HepG2 (cell line): Measurements from ENCODE around the gene SRRM3. TPM values are rescaled to one million over a fixed set of nuclear protein-coding genes. Genes with fewer than 3 reads are reported as not detected.

Experiments used
- ATF7 ChIP-seq, 2 experiments: fragments of 450-650 bp in 1 of 2; sonication (generic) in 1 of 2; formaldehyde crosslinking in 1 of 2; IDR thresholded peaks; 2 replicates each; pipeline versions ENCODE4 v1.4.0 to v1.6.1; 2016 to 2020; ENCODE audit warnings: antibody characterized with exemption in 1 of 2, mild to moderate bottlenecking in 1 of 2, missing genetic modification reagents in 1 of 2
- CREB3 ChIP-seq: sonication (generic); formaldehyde crosslinking; IDR thresholded peaks from 2 replicates; pipeline ENCODE4 v1.5.0; 2020; ENCODE audit warnings: missing genetic modification reagents
- MAX ChIP-seq: IDR thresholded peaks from 2 replicates; pipeline ENCODE4 v1.6.1; 2012; ENCODE audit warnings: inconsistent platforms
- NFE2 ChIP-seq: sonication (generic); formaldehyde crosslinking; IDR thresholded peaks from 2 replicates; pipeline ENCODE4 v1.4.0; 2020; ENCODE audit warnings: missing genetic modification reagents
- PATZ1 ChIP-seq: sonication (generic); formaldehyde crosslinking; IDR thresholded peaks from 2 replicates; pipeline ENCODE4 v1.4.0; 2020; ENCODE audit warnings: missing genetic modification reagents
- PHF20 ChIP-seq: sonication (generic); formaldehyde crosslinking; IDR thresholded peaks from 2 replicates; pipeline ENCODE4 v1.5.0; 2020; ENCODE audit warnings: mild to moderate bottlenecking, missing genetic modification reagents
- SRF ChIP-seq: IDR thresholded peaks from 2 replicates; pipeline ENCODE4 v1.6.1; 2011; ENCODE audit warnings: mild to moderate bottlenecking, low read depth, low read length, moderate library complexity
- TFDP1 ChIP-seq: IDR thresholded peaks from 2 replicates; pipeline ENCODE4 v1.6.1; 2016; ENCODE audit warnings: missing compliant biosample characterization, missing genetic modification reagents, borderline replicate concordance
- U2AF2 ChIP-seq: fragments of 200-400 bp; formaldehyde crosslinking; IDR thresholded peaks from 2 replicates; pipeline ENCODE4 v1.6.1; 2017; ENCODE audit warnings: low read depth, mild to moderate bottlenecking, low read length
- ZBTB33 ChIP-seq: sonication (generic); formaldehyde crosslinking; IDR thresholded peaks from 2 replicates; pipeline ENCODE4 v1.4.0; 2020; ENCODE audit warnings: missing genetic modification reagents
- ZNF18 ChIP-seq: sonication (generic); formaldehyde crosslinking; IDR thresholded peaks from 2 replicates; pipeline ENCODE4 v1.8.0; 2022; ENCODE audit warnings: mild to moderate bottlenecking, missing genetic modification reagents; ENCODE audit not compliant: insufficient replicate concordance
- ZNF263 ChIP-seq: sonication (generic); formaldehyde crosslinking; IDR thresholded peaks from 2 replicates; pipeline ENCODE4 v1.4.0; 2020; ENCODE audit warnings: missing genetic modification reagents
- ZNF329 ChIP-seq: sonication (generic); formaldehyde crosslinking; IDR thresholded peaks from 2 replicates; pipeline ENCODE4 v1.9.0; 2021; ENCODE audit warnings: low read depth, mild to moderate bottlenecking, missing genetic modification reagents
- ZNF337 ChIP-seq: sonication (generic); formaldehyde crosslinking; IDR thresholded peaks from 2 replicates; pipeline ENCODE4 v1.5.1; 2020; ENCODE audit warnings: missing genetic modification reagents, low read depth, mild to moderate bottlenecking, borderline replicate concordance
- ZNF414 ChIP-seq: sonication (generic); formaldehyde crosslinking; IDR thresholded peaks from 2 replicates; pipeline ENCODE4 v1.5.0; 2020; ENCODE audit warnings: missing genetic modification reagents
- ZNF747 ChIP-seq: sonication (generic); formaldehyde crosslinking; IDR thresholded peaks from 2 replicates; pipeline ENCODE4 v1.8.1; 2023; ENCODE audit warnings: missing genetic modification reagents, mild to moderate bottlenecking, borderline replicate concordance
- ZNF749 ChIP-seq: sonication (generic); formaldehyde crosslinking; IDR thresholded peaks from 2 replicates; pipeline ENCODE4 v1.8.0; 2022; ENCODE audit warnings: mild to moderate bottlenecking, missing genetic modification reagents, moderate library complexity, borderline replicate concordance
- polyA plus RNA-seq, 8 experiments: library from polyadenylated mRNA; depleted of rRNA in 3 of 8; stranded (reverse) in 7 of 8; unstranded in 1 of 8; fragments of >200 nt; fragmentation: Illumina TruSeq in 4 of 8; extraction: Trizol in 4 of 8; gene quantifications; 2 replicates each; pipeline versions ENCODE4 v1.2.1 to v1.2.3, GENCODE V29; 2011 to 2016; ENCODE audit warnings: low read depth in 4 of 8, missing spikeins in 1 of 8, mixed read lengths in 1 of 8; ENCODE audit not compliant: insufficient read depth in 1 of 8
- total RNA-seq, 5 experiments: library from RNA; depleted of rRNA; stranded (reverse); fragments of >200 nt; fragmentation: Illumina TruSeq; extraction: Trizol; gene quantifications; 2 replicates each; pipeline ENCODE4 v1.2.3, GENCODE V29; 2016; ENCODE audit warnings: low read depth in 1 of 5

The SRRM3 gene
- total and polyA plus RNA-seq, 2 of the 13 experiments (the other 11 are each of a cell fraction or from before 2014, with no cell fraction given) = 0.13 to 0.54 TPM

- TF ChIP-seq TFDP1 (CRISPR knock-in tag) = no peak
- no peak for TF ChIP-seq MAX
- TF ChIP-seq ZNF329 (CRISPR knock-in tag) = no peak
- no peak for TF ChIP-seq ZBTB33 (CRISPR knock-in tag)
- TF ChIP-seq PATZ1 (CRISPR knock-in tag) = 0 out of 2 replicates have a peak, but pooled peaks have one; percentile 33
- no peak for TF ChIP-seq ZNF337 (CRISPR knock-in tag)
- no peak for TF ChIP-seq CREB3
- no peak for TF ChIP-seq ATF7 (IDR thresholded peaks at IDR 0.05)
- no peak for TF ChIP-seq ATF7 (CRISPR knock-in tag; IDR thresholded peaks at IDR 0.05)
- no peak for TF ChIP-seq ZNF749 (CRISPR knock-in tag)
- no peak for TF ChIP-seq SRF
- no peak for TF ChIP-seq PHF20 (CRISPR knock-in tag)
- no peak for TF ChIP-seq ZNF263 (CRISPR knock-in tag)
- TF ChIP-seq ZNF414 (CRISPR knock-in tag) = no peak
- no peak for TF ChIP-seq ZNF18 (CRISPR knock-in tag)
- TF ChIP-seq ZNF747 (CRISPR knock-in tag) = no peak
- no peak for TF ChIP-seq NFE2
- 0 out of 2 replicates have a peak, but pooled peaks have one; percentile 62 for TF ChIP-seq U2AF2
Observed at GRCh38 chr7:76262683-76263402, 61.1 kb downstream of the SRRM3 start (continued).
